Measurements from ENCODE around the gene FREM1. TPM values are rescaled to one million over a fixed set of nuclear protein-coding genes. Genes with fewer than 3 reads are reported as not detected.

Gene FREM1
- total RNA-seq, 4 donors from 2014 or later, result 1.3 to 5.0 (median 2.2) TPM

- no peak for TF ChIP-seq CTCF (IDR thresholded peaks at IDR 0.05)
These were observed 68.0 kb downstream of the FREM1 start for GRCh38 chr9:14842269-14842668.

DNA sequence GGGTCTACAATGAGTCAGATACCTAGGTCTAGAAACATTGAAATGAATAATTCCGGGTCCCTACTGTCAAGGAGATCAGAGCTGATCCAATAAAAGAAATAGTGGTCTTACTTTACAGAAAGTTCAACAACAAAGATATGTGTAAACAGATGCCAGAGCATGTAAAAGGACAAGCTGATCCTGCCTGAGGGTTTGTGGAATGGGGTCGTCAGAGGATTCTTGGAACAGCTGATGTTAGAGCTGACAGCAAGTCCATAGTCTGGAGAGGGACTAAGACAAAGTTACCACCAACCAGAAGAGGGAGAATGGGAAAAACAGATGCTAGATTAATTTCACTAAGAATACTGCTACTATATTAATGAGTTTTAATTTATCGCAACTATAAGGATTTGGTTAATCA is 71.5 kb downstream of the FREM1 start:
- DNase-seq (ENCODE audit: low spot score) (no peak), ATAC-seq (ENCODE audit: low FRiP score) (no peak)
- no peak for TF ChIP-seq CTCF (IDR thresholded peaks at IDR 0.05)

More at GRCh38 chr9:14842269-14842668, 68.0 kb downstream of the FREM1 start:
- ATAC-seq (ENCODE audit: low FRiP score) (no peak), DNase-seq (ENCODE audit: low spot score) (no peak)

DNA sequence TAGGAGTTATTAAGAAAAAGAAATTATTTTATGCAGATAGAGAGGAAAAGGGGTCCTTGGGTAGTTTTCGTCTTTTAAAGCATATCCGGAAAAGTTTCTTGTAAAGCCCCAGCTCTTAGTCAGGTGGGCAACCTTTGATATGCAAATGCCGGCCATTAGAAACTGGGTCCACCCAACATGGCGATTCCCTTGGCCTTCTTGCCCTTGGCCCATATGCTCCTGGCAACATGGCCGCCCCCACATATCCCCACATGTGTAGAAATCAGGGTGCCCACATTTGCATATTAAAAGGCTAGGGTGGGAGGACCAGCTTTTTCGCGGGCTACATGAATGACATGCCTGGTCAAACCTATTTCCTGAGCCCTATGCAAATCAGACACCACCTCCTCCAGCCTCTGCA is 73.3 kb downstream of the FREM1 start:
- TF ChIP-seq CTCF (IDR thresholded peaks at IDR 0.05), result no peak
- DNase-seq (ENCODE audit: low spot score) (no peak), ATAC-seq (ENCODE audit: low FRiP score) (no peak)

DNA sequence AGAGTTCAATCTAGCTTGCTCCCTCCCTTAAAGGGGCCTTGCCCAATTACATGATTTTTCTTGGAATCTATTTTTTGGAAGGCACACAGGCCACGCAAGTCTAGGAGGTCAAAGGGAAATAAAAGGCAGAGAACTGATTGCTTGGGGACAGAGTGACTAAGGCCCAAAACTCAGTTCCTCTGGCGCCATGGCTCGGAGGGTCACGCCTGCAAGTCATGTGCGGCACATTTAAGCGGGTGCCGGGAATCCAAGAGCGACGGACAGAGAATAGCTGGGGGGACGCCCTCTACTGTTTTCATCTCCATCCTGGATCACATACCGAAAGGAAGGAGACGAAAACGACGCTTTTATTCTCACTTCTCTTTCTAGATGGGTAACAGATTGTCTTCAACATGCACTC is 78.6 kb downstream of the FREM1 start:
- ATAC-seq (ENCODE audit: low FRiP score) (no peak), DNase-seq (ENCODE audit: low spot score) (no peak)
- TF ChIP-seq CTCF (IDR thresholded peaks at IDR 0.05), result no peak

GRCh38 chr9:14831074-14831473 is 79.2 kb downstream of the FREM1 start:
- TF ChIP-seq CTCF (IDR thresholded peaks at IDR 0.05), result no peak
- ATAC-seq (ENCODE audit: low FRiP score) (no peak), DNase-seq (ENCODE audit: low spot score) (no peak)

GRCh38 chr9:14830057-14830456 is 80.2 kb downstream of the FREM1 start:
- TF ChIP-seq CTCF (IDR thresholded peaks at IDR 0.05), result no peak
- no peak for ATAC-seq (ENCODE audit: low FRiP score)
- DNase-seq (ENCODE audit: low spot score), result no peak

DNA sequence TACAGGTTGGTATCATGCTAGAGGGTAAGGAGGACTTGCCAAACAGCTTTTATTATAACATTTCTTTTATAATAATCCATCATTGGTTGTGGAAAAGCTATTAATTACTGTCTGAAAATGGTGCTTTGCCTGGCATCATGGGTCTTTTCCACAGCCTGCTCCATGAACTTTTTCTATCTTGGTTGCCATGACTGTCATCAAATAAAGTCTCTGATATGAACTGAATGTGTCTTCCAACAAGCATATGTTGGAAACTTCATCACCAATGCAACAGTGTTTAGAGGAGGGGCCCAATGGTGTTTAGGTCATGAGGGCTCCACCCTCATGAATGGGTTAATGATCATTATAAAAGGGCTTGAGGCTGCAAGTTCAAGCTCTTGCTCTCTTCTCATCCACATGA is 81.0 kb downstream of the FREM1 start:
- no peak for ATAC-seq (ENCODE audit: low FRiP score)
- DNase-seq (ENCODE audit: low spot score), result no peak
- no peak for TF ChIP-seq CTCF (IDR thresholded peaks at IDR 0.05)
